SK-N-SH (cell line): ENCODE data around the gene ESYT1. TPM values are rescaled to one million over a fixed set of nuclear protein-coding genes. Genes with fewer than 3 reads are reported as not detected.
A peak's percentile ranks its signal among the peaks of the same experiment; 100 is the strongest.

ENCODE experiments used
- CTCF ChIA-PET: fragments of 300-600, 350-600 bp; formaldehyde crosslinking; extraction: SDS; loops from one replicate; lab custom pipeline; 2021; lab: Yijun Ruan, JAX
- POLR2A ChIA-PET: fragments of 350-600 bp; sonication (Branson Sonifier 250); formaldehyde crosslinking; extraction: SDS; loops from one replicate; lab custom pipeline; 2020; ENCODE audit warnings: antibody characterized with exemption, inconsistent platforms; lab: Yijun Ruan, JAX
- DNase-seq: peaks from one replicate; pipeline ENCODE4 v3.0.0; 2012
- H2AFZ ChIP-seq: fragments of 200-600 bp; sonication (generic); 2 replicates; pipeline ENCODE4 v1.8.1; 2016; ENCODE audit warnings: antibody characterized with exemption, mild to moderate bottlenecking, low read depth
- H3F3A ChIP-seq: fragments of 200-600 bp; sonication (generic); replicated peaks from 2 replicates; pipeline ENCODE3; 2016; ENCODE audit warnings: antibody characterized with exemption, mild to moderate bottlenecking; ENCODE audit not compliant: insufficient read depth
- H3K27ac ChIP-seq, 2 experiments: fragments of 200-500 bp in 1 of 2; fragments of 200-600 bp in 1 of 2; sonication (Bioruptor generic) in 1 of 2; sonication (generic), shearing (Covaris generic) in 1 of 2; 2 replicates each; pipeline versions ENCODE4 v1.5.1 to v1.6.1; 2014 to 2016; ENCODE audit warnings: low read depth in 2 of 2, inconsistent platforms in 1 of 2, low read length in 1 of 2, mild to moderate bottlenecking in 1 of 2, mixed read lengths in 1 of 2
- H3K27me3 ChIP-seq: fragments of 200-600 bp; sonication (generic), shearing (Covaris generic); 2 replicates; pipeline ENCODE4 v1.6.1; 2016; ENCODE audit warnings: mixed run types; ENCODE audit not compliant: insufficient read depth
- H3K36me3 ChIP-seq, 2 experiments: fragments of 200-500 bp in 1 of 2; fragments of 200-600 bp in 1 of 2; sonication (Bioruptor generic) in 1 of 2; sonication (generic) in 1 of 2; replicated peaks in 1 of 2; 2 replicates each; pipeline versions ENCODE3 to v1.5.1; 2014 to 2016; ENCODE audit warnings: low read length in 1 of 2, mild to moderate bottlenecking in 1 of 2; ENCODE audit not compliant: insufficient read depth in 2 of 2, control insufficient read depth in 1 of 2
- H3K4me1 ChIP-seq, 2 experiments: fragments of 200-500 bp in 1 of 2; fragments of 200-600 bp in 1 of 2; sonication (Bioruptor generic) in 1 of 2; sonication (generic), shearing (Covaris generic) in 1 of 2; 2 replicates each; pipeline versions ENCODE4 v1.5.1 to v1.6.1; 2014 to 2016; ENCODE audit warnings: low read depth in 1 of 2, low read length in 1 of 2, mixed run types in 1 of 2; ENCODE audit not compliant: insufficient read depth in 2 of 2, control insufficient read depth in 1 of 2
- H3K4me2 ChIP-seq: fragments of 200-600 bp; sonication (generic), shearing (Covaris generic); 2 replicates; pipeline ENCODE4 v1.6.1; 2017; ENCODE audit warnings: mixed run types
- H3K4me3 ChIP-seq, 2 experiments: fragments of 200-500 bp in 1 of 2; fragments of 200-600 bp in 1 of 2; sonication (Bioruptor generic) in 1 of 2; sonication (generic), shearing (Covaris generic) in 1 of 2; 2 replicates each; pipeline versions ENCODE4 v1.5.1 to v1.8.1; 2014 to 2016; ENCODE audit warnings: low read depth in 2 of 2, inconsistent platforms in 1 of 2, low read length in 1 of 2, mild to moderate bottlenecking in 1 of 2, mixed read lengths in 1 of 2, moderate library complexity in 1 of 2
- H3K79me2 ChIP-seq: fragments of 200-600 bp; sonication (generic); 2 replicates; pipeline ENCODE4 v1.8.1; 2017; ENCODE audit warnings: mild to moderate bottlenecking; ENCODE audit not compliant: insufficient read depth
- H3K9ac ChIP-seq: fragments of 200-600 bp; sonication (generic); 2 replicates; pipeline ENCODE4 v1.6.1; 2017; ENCODE audit warnings: mixed run types
- H3K9me2 ChIP-seq: fragments of 200-600 bp; sonication (generic); 2 replicates; pipeline ENCODE4 v1.6.1; 2017; ENCODE audit warnings: mixed run types
- H3K9me3 ChIP-seq: fragments of 200-600 bp; sonication (generic); 2 replicates; pipeline ENCODE4 v1.6.1; 2017; ENCODE audit warnings: mixed run types, mild to moderate bottlenecking, moderate library complexity
- H4K20me1 ChIP-seq: fragments of 200-600 bp; sonication (generic); 2 replicates; pipeline ENCODE4 v1.6.1; 2017; ENCODE audit warnings: mild to moderate bottlenecking, mixed run types; ENCODE audit not compliant: insufficient read depth
- CTCF ChIP-seq: fragments of 200-600 bp; sonication (generic); IDR thresholded peaks from 2 replicates; pipeline ENCODE4 v1.6.1; 2017; ENCODE audit warnings: antibody characterized with exemption, mild to moderate bottlenecking, moderate library complexity
- FOSL2 ChIP-seq: IDR thresholded peaks from 2 replicates; pipeline ENCODE4 v1.4.0; 2012; ENCODE audit warnings: low read depth, mild to moderate bottlenecking, moderate library complexity, borderline replicate concordance
- FOXJ3 ChIP-seq: sonication (generic); formaldehyde crosslinking; IDR thresholded peaks from 2 replicates; pipeline ENCODE4 v1.5.1; 2020; ENCODE audit warnings: mild to moderate bottlenecking, missing genetic modification reagents
- MAX ChIP-seq: IDR thresholded peaks from 2 replicates; pipeline ENCODE4 v1.4.0; 2012; ENCODE audit warnings: low read depth
- MXI1 ChIP-seq: IDR thresholded peaks from 2 replicates; pipeline ENCODE4 v1.6.1; 2012; ENCODE audit warnings: mild to moderate bottlenecking, low read depth, low read length, improper control_type of control experiment
- NFIC ChIP-seq: IDR thresholded peaks from 2 replicates; pipeline ENCODE4 v1.4.0; 2012; ENCODE audit warnings: borderline replicate concordance
- NRF1 ChIP-seq: IDR thresholded peaks from 2 replicates; pipeline ENCODE4 v1.6.1; 2012; ENCODE audit warnings: low read depth, mild to moderate bottlenecking, low read length
- SIN3A ChIP-seq: IDR thresholded peaks from 2 replicates; pipeline ENCODE4 v1.6.1; 2012; ENCODE audit warnings: low read depth, mild to moderate bottlenecking, low read length, moderate library complexity, borderline replicate concordance
- SMC3 ChIP-seq: IDR thresholded peaks from 2 replicates; pipeline ENCODE4 v1.6.1; 2012; ENCODE audit warnings: low read depth, low read length, improper control_type of control experiment
- TCF12 ChIP-seq: IDR thresholded peaks from 2 replicates; pipeline ENCODE4 v1.4.0; 2012
- ZBTB33 ChIP-seq: IDR thresholded peaks from 2 replicates; pipeline ENCODE4 v1.4.0; 2012; ENCODE audit warnings: low read depth, borderline replicate concordance
- WGBS: methylation state at CpG from one replicate; pipeline ENCODE4 v1.1.6; 2017; ENCODE audit warnings: low lambda C conversion rate; 5-methylcytosine and 5-hydroxymethylcytosine counted together
- polyA plus RNA-seq, 3 experiments: library from polyadenylated mRNA; depleted of rRNA; stranded (reverse); fragments of >200 nt; gene quantifications; 2 replicates each; pipeline ENCODE4 v1.2.3, GENCODE V29; 2012

Gene ESYT1
- polyA plus RNA-seq, 1 of the 3 experiments (the other 2 are of a cell fraction), result 132 TPM

DNA sequence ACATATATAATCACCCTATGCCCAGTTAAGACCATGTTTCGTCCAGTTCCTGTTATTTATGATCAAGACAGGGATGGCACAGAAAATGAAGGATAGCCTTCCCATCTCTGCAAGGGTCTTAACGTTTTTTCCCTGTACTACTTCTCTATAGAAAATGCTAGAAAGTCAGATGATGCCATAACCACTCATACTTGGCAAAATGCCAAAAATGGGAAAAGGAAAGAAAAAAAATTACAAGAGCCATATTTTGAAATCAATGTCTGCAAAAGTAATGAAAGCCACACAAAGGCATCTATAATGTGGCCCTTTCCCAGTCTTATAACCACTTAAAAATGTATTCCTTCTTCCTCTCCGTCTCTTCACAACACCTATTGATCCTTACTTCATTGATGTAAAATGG, 22.5 kb downstream of the ESYT1 start:
- Histone ChIP-seq H3K4me1 (peaks cover 18 to 21% of the 10 kb centered on the region in 2 experiments; a peak in 3 of 4 replicates), H3K36me3 (peaks cover 0 to 6% of the 10 kb centered on the region in 2 experiments), H3K9me2 (no peaks in the 10 kb centered on the region), H3K79me2 (peaks cover 21% of the 10 kb centered on the region), H3K27me3 (no peaks in the 10 kb centered on the region), H3K9ac (no peak overlapping the region), H3K4me2 (no peak overlapping the region), H3K27ac (peak overlapping the region in 1 of 2 experiments; percentile 21; a peak in 1 of 4 replicates), H3F3A (peaks cover 25% of the 10 kb centered on the region), H2AFZ (no peak overlapping the region), H4K20me1 (no peaks in the 10 kb centered on the region), H3K4me3 (no peak overlapping the region), H3K9me3 (no peaks in the 10 kb centered on the region)
- CTCF ChIA-PET, result interaction anchor here (1.2 to 2.2 kb wide), 2 partner anchors 25 to 39 kb away, joined by 5 to 9 read pairs; partner anchors contain the start of gene SMARCC2
- TF ChIP-seq FOSL2 (no peak), TCF12 (no peak), SIN3A (no peak), NRF1 (no peak), FOXJ3 (CRISPR knock-in tag) (no peak), NFIC (peak; percentile 90)
- POLR2A ChIA-PET, result no interaction called here
- no peak for DNase-seq
- 66% methylated on average over 3 of the region's 3 CpGs for WGBS

DNA sequence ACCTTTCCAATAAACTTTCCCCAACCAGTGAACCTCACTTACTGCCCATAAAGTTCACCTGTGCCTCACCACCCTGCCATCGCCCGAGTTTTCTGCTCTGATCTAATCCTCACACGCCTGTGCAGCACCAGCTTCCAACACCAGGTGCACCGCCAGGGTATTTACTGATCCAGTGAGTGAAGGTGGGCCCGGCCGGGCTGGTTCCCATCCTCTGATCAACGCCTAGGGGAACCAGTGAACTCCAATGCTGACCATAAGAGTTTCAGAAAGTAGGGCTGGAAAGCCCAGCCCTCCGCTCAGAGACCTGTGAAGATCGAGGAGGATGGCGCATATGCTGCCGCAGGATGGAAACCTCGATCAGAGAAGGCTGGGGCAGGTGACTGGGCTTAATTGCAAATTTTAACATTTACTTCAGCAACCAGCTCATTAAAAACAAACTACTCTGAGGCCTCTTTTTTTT, 23.6 kb downstream of the ESYT1 start:
- peak overlapping the region; percentile 95 for H3K4me2 ChIP-seq
- H3K9me3 ChIP-seq, result no peaks in the 10 kb centered on the region
- H3K4me1 ChIP-seq, result peaks cover 18 to 21% of the 10 kb centered on the region in 2 experiments; a peak in 3 of 4 replicates
- CTCF ChIA-PET, result interaction anchor here (0.7 to 1.6 kb wide), 16 partner anchors 9 to 70 kb away, joined by 3 to 14 read pairs (median 4); partner anchors contain the start of genes ESYT1, RNF41, SMARCC2 and ZC3H10
- WGBS, result 9% methylated on average over 12 of the region's 12 CpGs
- peak overlapping the region; percentile 85 to 86 for H3K27ac ChIP-seq
- peaks cover 6 to 9% of the 10 kb centered on the region in 2 experiments for H3K36me3 ChIP-seq
- no peaks in the 10 kb centered on the region for H3K9me2 ChIP-seq
- TF ChIP-seq CTCF, result peak; percentile 48; the same call in 1 of the 2 replicates
- peak; percentile 20; the same call in 1 of the 2 replicates for TF ChIP-seq MAX
- TF ChIP-seq MXI1, result peak; percentile 57; the same call in 1 of the 2 replicates
- TF ChIP-seq SMC3, result no peak
- TF ChIP-seq ZBTB33, result no peak
- TF ChIP-seq, all 33 proteins: peak for 3
- Histone ChIP-seq H3K9ac (peak overlapping the region; percentile 82), H2AFZ (peak overlapping the region; percentile 75), H4K20me1 (no peaks in the 10 kb centered on the region), H3K79me2 (peaks cover 26% of the 10 kb centered on the region), H3K27me3 (no peaks in the 10 kb centered on the region), H3F3A (peaks cover 19% of the 10 kb centered on the region), H3K4me3 (peak overlapping the region; percentile 62 to 87)
- POLR2A ChIA-PET, result interaction anchor here (0.7 to 1.6 kb wide), 6 partner anchors 9 to 48 kb away, joined by 3 to 6 read pairs (median 4); partner anchors contain the start of genes ESYT1 and ZC3H10
- DNase-seq, result peak; percentile 71
